ENCODE measurements around the gene CACTIN.
"Not testable (repeated sequence)": the region's sequence is repeated elsewhere in the genome, so short reads cannot be mapped to it uniquely, and the experiment has no call there.

Gene CACTIN

DNA sequence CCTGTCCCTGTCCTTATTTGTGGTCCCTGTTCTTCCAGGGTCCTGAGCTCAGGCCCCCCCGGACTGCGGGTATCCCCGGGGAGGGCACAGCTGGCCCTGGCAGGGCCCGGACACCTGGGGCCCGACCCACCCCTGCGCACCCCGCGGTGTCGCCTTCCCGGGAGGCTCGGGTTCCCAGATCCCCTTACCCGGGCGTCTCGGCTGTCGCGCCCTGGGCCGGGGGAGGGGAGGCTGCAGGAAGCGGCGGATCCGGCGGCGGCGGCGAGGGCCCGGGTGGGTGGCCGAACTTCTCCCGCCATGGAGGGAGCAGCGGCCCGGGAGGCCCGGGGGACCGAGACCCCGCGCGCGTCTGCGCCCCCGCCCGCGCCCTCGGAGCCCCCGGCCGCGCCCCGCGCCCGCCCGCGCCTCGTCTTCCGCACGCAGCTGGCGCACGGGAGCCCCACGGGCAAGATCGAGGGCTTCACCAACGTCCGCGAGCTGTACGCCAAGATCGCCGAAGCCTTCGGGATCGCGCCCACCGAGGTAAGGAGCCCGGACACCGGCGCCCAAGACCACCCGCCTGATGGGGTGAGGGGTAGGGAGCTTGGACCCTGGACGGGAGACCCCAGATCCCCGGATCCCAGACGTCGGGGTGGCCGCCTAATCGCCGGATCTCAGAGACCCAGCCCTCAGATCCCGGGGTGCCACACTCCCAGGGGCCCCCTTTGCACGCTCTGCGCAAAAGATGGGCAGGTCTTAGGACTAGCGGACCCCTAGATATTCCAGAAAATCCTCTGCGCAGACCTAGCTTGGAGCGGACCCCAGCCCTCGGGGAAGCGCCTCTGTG lies 41.1 kb downstream of the CACTIN start, which contains the start of gene GIPC3:
Gene GIPC3, plus strand, starts transcription at position 178 of the 826 bp plus-strand sequence. Its CDS starts 120 bp downstream, at position 298.
- no peak for FAIRE-seq

DNA sequence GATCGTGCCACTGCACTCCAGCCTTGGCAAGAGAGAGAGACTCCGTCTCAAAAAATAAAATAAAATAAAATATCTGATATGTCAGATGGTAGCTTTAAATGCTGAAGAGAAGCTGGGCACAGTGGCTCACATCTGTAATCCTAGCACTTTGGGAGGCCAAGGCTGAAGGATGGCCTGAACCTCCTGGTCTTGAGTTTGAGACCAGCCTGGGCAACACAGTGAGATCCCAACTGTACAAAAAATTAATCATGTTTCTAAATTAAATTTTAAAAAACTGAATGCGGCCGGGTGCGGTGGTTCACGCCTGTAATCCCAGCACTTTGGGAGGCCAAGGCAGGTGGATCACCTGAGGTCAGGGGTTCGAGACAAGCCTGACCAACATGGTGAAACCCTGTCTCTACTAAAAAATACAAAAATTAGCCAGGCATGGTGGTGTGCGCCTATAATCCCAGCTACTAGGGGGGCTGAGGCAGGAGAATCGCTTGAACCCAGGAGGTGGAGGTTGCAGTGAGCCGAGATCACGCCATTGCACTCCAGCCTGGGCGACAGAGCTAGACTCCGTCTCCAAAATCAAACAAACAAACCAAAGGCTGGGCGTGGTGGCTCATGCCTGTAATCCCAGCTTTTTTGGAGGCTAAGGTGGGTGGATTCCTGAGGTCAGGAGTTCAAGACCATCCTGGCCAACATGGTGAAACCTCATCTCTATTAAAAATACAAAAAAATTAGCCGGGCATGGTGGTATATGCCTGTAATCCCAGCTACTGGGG lies 42.4 kb downstream of the CACTIN start:
- not testable (repeated sequence) for FAIRE-seq

DNA sequence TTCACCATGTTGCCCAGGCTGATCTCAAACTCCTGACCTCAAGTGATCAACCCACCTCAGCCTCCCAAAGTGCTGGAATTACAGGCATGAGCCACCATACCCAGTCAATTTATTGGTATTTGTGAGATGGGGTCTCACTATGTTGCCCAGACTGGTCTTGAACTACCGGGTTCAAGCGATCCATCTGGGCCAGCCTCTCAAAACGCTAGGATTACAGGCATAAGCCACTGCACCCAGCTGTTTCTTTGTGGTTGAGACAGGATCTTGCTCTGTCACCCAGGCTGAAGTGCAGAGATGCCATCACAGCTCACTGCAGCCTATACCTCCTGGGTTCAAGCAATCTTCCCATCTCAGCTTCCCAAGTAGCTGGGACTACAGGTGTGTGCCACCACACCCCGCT lies 44.8 kb downstream of the CACTIN start:
- FAIRE-seq = not testable (repeated sequence)

DNA sequence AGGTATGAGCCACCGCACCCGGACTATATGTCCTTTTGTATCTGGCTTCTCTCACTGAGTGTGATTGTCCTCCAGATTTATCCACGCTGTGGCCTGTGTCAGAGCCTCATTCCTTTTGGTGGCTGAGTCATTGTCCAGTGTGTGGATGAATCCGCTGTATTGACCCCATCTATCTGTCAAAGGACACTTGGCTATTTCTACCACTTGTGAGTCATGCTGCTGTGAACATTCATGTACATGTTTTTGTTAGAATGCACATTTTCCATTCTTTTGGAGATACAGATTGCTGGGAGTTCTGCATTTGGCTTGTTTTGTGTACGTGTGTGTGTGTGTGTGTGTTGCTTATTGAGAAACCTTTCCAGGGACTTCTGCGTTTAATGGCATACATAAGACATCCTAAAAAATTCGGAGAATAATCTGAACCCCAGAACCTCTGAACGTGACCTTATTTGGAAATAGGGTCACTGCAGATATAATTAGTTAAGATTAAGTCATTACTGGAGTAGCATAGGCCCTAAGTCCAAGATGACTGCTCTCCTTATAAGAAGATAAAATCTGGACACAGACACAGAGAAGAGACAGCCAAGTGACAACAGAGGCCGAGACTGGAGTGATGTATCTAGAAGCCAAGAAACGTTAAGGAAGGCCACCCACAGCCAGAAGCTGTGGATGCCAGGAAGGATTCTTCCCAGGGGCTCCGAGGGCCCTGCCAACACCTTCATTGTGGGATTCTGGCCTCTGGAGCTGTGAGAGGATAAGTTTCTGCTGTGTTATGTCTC lies 46.2 kb downstream of the CACTIN start:
- no peak for FAIRE-seq

DNA sequence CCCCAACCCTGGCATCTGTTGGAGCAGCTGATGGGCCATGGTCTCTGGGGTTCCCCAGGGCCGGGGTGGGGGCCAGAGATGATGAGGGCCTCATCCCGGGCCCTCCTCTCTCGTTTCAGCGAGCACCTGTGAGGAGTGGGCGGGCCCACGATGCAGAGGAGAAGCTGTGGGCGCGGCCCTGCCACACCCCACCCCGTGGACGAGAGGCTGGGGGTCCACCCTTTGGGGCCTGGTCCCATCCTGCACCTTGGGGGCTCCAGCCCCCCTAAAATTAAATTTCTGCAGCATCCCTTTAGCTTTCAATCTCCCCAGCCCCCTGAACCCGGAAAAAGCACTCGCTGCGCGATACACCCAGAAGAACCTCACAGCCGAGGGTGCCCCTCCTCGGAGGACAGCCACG lies 48.2 kb downstream of the CACTIN start:
- FAIRE-seq = no peak

DNA sequence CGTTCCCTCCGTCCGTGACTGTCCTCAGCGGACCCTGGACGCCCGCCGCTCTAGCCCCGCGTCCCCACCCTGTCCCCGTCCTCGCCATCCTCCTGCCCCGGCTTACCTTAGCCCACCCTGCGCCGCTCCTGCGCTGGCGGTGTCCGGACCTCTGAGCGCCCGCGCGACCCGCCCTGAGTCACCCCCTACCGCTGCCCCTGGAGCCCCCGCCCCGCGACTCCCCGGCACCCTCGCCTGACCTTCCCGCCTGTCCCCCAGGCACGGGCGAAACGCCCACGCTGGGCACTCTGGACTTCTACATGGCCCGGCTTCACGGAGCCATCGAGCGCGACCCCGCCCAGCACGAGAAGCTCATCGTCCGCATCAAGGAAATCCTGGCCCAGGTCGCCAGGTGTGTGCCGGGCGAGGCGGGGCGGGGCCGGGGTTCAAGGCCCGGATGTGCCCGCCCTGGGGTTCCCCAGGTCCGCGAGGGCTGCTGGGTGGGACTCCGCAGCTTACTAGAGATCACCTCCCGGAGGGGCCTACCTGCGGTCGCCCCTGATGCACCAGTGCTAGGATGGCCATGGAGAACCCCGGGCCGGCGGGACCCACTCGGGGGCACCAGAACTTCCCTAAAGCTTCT lies 48.8 kb downstream of the CACTIN start:
- FAIRE-seq = no peak

DNA sequence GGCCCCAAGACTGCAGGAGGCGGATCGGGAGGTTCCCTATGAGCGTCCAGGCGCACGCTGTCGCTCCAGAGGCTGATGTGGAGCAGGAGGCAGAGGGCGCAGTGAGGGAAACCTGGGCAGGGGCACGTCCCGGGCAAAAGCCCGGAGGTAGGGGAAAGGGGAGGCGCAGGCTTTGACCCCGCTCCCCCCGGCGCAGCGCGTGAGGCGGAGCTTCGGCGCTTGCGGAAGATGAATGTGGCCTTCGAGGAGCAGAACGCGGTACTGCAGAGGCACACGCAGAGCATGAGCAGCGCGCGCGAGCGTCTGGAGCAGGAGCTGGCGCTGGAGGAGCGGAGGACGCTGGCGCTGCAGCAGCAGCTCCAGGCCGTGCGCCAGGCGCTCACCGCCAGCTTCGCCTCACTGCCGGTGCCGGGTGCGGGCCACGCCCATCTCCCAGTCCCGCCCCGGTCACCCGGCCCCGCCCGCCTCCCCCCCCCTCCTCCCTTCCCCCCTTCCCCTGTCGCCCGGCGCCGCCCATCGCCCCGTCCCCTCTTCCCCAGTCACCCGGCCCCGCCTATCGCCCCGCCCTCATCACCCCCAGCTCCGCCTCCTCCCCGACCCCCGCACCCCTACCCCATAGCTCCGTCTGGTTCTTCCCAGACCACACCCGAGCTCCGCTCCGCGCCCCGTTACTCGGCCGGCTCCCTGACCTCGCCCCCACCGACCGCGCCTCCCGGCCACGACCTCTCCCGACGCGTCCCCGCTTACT lies 49.7 kb downstream of the CACTIN start:
- no peak for FAIRE-seq

DNA sequence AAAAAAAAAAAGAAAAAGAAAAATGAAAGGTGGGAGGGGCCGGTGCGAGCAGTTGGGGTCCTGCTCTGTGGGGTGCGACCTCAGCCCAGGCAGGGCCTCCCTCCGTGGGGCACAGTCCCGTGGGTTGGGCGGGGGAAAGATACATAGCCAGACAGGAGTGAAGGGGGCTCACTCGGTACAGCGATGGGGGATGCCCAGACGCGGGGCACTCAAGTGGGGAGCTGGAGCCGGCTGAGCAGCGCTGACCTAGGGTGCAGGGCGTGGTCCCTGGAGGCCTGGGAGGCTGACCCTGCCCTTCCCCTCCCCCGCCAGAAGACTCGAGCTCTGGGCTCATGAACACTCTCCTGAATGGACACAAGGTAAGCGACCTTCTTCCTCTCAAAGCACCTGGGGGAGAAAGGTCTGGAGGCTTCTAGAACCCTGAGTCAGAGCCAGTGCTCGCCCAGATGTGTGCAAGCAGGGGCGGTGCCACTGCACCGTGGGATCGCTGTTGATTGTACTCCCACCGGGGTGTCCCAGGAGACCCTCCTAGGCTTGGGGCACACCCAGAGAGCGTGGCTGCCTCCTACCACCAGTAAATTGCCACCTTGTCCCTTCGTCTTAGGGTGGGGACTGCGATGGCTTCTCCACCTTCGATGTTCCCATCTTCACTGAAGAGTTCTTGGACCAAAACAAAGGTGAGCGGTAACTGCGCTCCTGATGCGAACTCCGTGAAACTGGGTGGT lies 50.5 kb downstream of the CACTIN start:
- FAIRE-seq = no peak

DNA sequence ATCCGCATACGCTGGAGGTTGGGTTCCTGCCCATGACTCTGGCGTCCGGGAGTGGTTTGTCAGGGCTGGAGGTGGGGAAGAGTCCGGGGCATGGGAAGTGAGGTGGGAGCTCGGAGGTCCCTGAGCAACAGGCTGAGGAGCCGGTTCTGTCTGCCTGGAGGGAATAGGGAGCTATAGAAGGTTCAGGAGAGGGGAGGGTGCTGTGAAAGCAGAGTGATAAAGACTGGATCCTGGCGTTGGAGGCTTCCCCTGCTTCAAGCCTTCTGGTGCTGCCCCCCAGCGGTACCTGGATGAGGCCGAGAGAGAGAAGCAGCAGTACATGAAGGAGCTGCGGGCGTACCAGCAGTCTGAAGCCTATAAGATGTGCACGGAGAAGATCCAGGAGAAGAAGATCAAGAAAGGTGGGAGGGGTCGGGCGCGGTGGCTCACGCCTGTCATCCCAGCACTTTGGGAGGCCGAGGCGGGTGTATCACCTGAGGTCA lies 51.3 kb downstream of the CACTIN start:
- FAIRE-seq = no peak

DNA sequence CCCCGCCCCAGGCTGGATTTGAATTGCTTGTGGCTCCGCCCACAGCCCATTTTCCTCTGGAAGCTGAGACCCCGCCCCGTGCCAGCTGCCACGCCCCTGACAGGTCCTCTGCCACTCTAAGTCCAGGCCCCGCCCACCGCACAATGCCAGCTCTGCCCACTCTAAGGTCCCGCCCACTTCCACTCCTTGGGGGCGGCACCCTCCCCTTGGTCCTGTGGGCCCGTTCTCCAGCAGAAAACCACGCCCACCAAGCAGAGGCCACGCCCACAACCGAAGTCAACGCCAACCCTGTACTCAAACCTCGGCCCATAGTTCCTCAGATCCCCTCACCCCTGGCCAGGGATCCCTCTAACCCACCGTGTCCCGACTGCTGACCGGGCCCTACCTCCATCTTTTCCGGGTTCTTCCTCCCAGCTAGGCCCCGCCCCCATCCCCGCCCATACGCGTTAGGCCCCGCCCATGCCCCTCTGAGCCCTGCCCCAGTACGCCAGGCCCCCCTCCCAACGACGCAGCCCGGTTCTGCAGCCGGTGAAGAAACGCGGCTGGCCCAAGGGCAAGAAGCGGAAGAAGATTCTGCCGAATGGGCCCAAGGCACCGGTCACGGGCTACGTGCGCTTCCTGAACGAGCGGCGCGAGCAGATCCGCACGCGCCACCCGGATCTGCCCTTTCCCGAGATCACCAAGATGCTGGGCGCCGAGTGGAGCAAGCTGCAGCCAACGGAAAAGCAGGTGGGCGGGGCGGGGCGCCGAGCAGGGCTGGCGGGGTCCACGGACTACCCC lies 52.5 kb downstream of the CACTIN start:
- no peak for FAIRE-seq

DNA sequence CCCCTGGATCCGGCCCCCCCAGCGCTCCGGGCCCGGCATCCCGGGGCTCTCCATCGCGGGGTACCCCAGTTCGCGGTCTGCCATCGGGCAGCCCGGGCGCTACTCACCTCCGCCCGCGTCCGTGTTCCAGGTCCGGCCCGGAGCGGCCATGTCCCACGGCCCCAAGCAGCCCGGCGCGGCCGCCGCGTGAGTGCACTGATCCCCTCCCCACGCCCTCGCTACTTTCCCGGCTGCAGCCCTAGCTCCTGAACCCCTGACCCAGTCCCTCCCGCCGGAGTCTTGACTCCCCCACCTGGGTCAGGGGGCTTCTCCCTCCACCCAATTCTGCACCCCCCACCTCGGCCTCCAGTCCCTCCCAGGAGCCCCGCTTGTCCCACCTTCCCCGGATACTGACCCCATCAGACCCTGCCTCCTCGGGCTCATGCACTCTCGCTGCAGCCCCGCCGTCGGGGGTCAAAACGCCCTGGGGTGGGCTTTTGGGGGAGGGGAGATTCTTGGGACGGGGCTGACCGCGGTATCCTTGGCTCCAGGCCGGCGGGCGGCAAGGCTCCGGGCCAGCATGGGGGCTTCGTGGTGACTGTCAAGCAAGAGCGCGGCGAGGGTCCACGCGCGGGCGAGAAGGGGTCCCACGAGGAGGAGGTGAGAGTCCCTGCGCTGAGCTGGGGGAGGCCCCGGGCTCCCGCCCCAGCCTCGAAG lies 53.3 kb downstream of the CACTIN start:
- FAIRE-seq = no peak

DNA sequence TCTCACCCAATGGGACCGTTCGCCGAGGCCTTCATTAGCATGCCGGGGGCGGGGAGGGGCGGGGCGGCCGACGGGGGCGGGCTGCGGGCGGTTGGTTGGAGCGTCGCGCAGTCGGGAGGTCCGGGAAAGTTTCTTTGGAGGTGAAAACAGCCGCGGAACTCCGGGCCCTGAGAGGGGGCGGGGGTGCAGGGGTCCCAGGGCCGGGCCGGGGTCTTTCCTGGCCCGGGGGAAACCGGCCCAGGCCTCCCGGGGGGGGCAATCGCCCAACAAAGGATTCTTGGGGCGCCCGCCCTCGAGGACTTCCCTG lies 53.8 kb downstream of the CACTIN start, which contains the start of gene HMG20B:
Gene HMG20B, plus strand, starts transcription at position 90 of the 307 bp plus-strand sequence. CDS start 366 bp downstream, outside the sequence.
- no peak for FAIRE-seq

DNA sequence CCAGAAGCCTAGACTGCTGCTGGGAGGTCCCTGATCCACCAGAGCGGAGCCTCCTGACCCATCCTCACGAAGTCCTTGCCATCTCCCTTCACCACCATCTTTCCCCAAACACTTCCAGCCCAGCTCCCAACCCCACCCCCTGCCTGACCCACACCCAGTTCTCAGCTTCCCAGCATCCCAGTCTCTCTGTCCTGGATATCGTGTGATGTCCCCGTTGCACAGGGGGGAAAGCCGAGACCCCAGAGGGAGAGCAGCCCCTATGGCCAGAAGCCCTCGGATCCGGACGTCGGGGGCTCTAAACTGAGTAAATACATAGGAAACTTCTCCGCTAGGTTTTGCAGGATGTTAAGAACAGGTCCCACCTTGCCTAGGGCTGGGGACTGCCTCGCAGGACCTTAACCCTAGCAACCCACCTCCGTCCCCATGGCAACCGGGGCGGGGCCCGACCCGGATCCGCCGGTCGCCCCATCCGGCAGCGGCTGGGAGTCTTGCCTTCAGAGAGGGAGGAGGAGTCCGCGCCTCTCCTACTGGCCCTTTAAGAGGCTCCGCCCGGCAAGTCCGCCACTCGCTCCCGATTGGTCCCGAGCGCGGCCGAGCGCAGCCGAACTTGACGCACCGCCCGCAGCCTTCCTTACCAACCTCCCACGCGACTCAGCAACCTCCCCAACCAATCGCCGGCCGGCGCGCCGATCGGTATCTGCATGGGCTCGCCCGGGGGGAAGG lies 54.3 kb downstream of the CACTIN start:
- peak; percentile 55 for FAIRE-seq

DNA sequence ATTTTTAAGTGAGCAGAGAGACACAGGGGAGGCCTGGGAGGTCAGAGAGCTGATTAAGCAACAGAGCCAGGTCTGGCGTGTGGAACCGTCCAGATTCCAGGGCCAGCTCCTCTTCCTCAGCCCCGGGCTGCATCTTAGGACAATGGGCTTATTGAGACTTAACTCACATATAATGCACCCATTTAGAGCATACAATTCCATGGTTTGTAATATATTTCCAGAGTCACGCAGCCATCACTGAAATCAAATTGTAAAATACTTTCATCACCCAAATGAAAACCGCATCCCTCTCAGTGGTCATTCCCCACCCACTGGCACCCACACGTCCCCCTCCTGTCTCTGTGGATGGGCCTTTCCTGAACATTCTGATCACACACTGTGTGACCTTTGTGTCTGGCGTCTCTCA lies 56.0 kb downstream of the CACTIN start:
- no peak for FAIRE-seq

DNA sequence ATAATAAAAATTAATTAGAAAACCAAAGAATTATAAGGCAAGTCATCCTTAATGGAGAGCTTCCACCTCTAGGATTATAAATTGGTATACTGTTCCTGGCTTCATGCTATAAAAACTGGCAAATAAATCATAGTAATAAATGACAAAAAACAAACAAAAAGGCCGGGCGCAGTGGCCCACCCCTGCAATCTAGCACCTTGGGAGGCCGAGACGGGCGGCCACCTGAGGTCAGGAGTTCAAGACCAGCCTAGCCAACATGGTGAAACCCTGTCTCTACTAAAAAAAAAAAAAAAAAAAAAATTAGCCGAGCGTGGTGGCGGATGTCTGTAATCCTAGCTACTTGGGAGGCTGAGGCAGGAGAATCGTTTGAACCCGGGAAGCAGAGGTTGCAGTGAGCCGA lies 56.5 kb downstream of the CACTIN start:
- not testable (repeated sequence) for FAIRE-seq

DNA sequence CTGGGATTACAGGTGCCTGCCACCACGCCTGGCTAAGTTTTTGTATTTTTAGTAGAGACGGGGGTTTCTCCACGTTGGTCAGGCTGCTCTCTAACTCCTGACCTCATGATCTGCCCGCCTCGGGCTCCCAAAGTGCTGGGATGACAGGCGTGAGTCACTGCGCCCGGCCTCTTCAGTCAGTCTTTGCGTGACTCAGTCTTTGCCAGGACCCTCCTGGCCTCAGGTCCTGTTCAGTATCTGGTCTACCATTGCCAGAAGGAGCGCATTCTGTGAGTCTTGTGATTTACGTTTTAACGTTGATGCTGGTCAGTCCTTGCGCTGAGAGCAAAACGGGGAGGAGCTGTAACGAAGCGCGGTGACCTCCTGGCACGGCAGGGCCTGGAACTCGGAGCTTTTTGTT lies 61.5 kb downstream of the CACTIN start:
- FAIRE-seq = no peak

DNA sequence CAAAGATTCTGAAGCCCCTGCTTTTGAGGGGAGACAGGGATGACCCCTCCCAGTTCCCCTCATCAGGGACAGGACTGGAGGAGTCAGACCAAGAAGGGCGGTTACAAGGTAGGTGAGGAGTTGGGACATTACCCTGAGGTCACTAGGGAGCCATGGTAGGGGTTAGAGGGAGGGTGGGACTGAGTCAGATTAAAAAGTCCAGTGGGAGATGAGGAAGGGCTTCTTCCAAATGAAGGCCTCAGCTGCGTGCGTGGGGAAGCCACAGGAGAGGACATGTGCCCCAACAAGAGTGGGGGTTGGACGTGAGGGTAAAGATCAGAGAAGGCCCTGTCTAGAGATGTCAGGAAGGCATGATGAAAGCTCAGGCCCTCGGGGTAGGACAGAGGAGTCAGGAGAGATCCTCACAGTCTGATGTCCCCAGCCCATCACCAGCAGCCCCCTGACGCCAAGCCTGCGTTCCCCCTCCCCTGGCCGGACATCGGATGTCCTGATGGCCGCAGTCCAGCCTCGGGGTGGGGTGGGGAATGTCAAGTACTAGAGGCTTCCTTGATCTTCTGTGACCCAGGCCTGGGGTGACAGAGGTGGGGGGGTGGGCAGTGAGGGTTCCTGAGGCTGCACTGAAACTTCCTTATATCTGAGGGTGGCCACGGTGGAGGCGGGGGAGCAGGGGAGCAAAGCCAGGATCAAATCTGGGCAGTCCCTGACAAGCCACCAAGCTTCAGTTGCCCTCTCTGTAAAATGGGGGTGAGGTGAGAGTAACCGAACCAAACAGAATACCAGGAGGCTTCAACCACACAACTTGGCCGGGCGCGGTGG lies 62.7 kb downstream of the CACTIN start:
- FAIRE-seq = no peak
